ENCODE results near the gene MAB21L2.

- TF ChIP-seq CEBPB (IDR thresholded peaks at IDR 0.05) (no peak), POLR2A (IDR thresholded peaks at IDR 0.05; ENCODE audit: low read length) (no peak), CTCF (IDR thresholded peaks at IDR 0.05) (no peak), EP300 (IDR thresholded peaks at IDR 0.05) (no peak), REST (IDR thresholded peaks at IDR 0.05) (no peak), POLR2AphosphoS2 (conservative IDR thresholded peaks at IDR 0.05; ENCODE audit: low read length) (no peak), MAZ (IDR thresholded peaks at IDR 0.05; ENCODE audit: borderline replicate concordance, low read depth, low read length) (no peak), RNF2 (IDR thresholded peaks at IDR 0.05; ENCODE audit: borderline replicate concordance, low read depth) (no peak)
- TF ChIP-seq, protein P1, sequence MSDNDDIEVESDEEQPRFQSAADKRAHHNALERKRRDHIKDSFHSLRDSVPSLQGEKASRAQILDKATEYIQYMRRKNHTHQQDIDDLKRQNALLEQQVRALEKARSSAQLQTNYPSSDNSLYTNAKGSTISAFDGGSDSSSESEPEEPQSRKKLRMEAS (IDR thresholded peaks at IDR 0.05) = no peak
These were observed 19.7 kb upstream of the MAB21L2 start for GRCh38 chr4:150562250-150562649.
